Subcutaneous adipose tissue (tissue), 4 donors: Measurements from ENCODE around the gene MGLL. TPM values are rescaled to one million over a fixed set of nuclear protein-coding genes. Genes with fewer than 3 reads are reported as not detected.

Experiments
- CTCF ChIP-seq: fragments of 450-650 bp; IDR thresholded peaks from one replicate; pipeline ENCODE4 v1.5.1; 2016; ENCODE audit warnings: low read depth, mild to moderate bottlenecking, control low read depth, antibody characterized with exemption, moderate library complexity
- total RNA-seq, 4 donors: library from RNA; depleted of rRNA; stranded (reverse); fragments of >200 nt; gene quantifications; one replicate each; pipeline ENCODE4 v1.1.0, GENCODE V29; 2016

The MGLL gene
- total RNA-seq: 100 to 1,000 TPM in 2 of 4 donors, 10 to 100 TPM in 2; 83.9 to 292 (median 110) TPM

GRCh38 chr3:127822041-127822681 is at the start of gene MGLL:
Gene MGLL, minus strand, starts transcription at chr3:127822515. Its CDS starts 197 bp downstream, at chr3:127822318.
- no peak for TF ChIP-seq CTCF

GRCh38 chr3:127870156-127870555 is 47.8 kb upstream of the MGLL start:
- TF ChIP-seq CTCF: no peak

GRCh38 chr3:127867986-127868385 is 45.7 kb upstream of the MGLL start:
- no peak for TF ChIP-seq CTCF

DNA sequence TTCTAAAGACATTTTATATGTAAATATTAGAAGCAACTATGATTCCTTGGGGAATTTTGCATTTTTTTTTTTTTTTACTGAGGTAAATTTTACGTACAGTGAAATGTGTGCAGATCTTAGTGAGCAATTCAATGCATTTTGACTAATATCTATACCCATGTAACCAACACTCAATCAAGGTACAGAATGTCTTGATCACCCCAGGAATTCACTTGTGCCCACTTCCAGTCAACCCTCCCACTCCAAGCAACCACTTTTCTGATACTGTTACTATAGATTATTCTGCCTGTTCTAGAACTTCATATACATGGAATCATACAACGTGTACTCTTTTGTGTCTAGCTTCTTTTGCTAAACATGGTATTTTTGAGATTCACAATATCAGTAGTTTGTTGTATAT is 45.1 kb upstream of the MGLL start:
- TF ChIP-seq CTCF: no peak

- no peak for TF ChIP-seq CTCF
Measured at GRCh38 chr3:127865941-127866340, 43.6 kb upstream of the MGLL start.

DNA sequence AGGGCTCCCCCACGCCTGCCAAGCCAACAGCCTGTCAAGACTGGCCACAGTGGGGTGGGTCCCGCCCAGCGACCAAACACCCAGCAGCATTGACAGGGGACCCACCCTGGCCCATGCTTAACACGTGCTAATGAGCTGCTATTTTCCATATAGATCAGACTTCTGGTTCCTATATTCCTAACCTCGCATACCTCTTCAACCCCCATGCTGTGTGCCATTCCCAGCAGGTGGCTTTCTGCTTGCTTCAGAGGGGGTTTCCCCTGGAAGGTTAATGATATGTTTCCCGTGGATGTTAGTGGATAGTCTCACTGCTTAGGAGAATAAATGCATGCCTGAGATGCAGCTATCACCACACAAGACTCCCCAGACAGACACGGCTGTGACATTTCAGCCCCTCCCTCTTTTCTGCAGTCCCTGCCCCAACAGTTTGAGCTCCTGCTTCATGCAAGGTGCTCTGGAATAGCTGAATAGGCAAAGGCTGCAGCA is 37.9 kb upstream of the MGLL start:
- no peak for TF ChIP-seq CTCF

DNA sequence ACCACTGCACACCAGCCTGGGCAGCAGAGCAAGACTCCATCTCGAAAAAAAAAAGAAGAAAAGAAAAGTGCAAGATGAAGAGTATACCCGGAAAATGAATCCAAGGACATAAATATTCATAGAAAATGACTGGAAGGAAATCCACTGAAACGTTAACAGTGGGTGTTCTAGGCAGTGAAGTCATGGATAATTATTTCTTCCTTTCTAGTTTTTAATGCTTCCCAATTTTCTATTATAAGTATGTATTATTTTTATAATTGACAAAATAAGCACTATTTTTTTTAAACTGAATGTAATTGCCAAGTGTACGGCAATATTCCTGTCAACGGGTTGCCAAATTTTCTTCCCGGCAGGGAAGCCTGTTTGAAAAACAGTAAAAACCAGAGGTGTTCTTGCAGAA is 37.4 kb upstream of the MGLL start:
- no peak for TF ChIP-seq CTCF
